Peyer's patch (tissue), 4 donors: ENCODE measurements around the gene SNX3. TPM values are rescaled to one million over a fixed set of nuclear protein-coding genes. Genes with fewer than 3 reads are reported as not detected.

Source experiments
- DNase-seq, 3 donors: peaks; one replicate each; pipeline ENCODE4 v3.0.0-alpha.2; 2017 to 2019
- H3K27ac ChIP-seq, 4 donors: fragments of 200-600 bp; sonication (generic); one replicate each; pipeline ENCODE4 v1.5.1; 2016 to 2019
- H3K27me3 ChIP-seq, 2 donors: fragments of 200-600 bp; sonication (generic); one replicate each; pipeline ENCODE4 v1.5.1; 2019
- H3K36me3 ChIP-seq, 3 donors: fragments of 200-600 bp; sonication (generic); one replicate each; pipeline ENCODE4 v1.5.1; 2016 to 2019
- H3K4me1 ChIP-seq, 4 donors: fragments of 200-600 bp; sonication (generic); one replicate each; pipeline ENCODE4 v1.5.1; 2016 to 2019
- H3K4me3 ChIP-seq, 4 donors: fragments of 200-600 bp; sonication (generic); 1 replicate in 3 of 4; 2 replicates in 1 of 4; pipeline ENCODE4 v1.5.1; 2016 to 2019; ENCODE audit warnings: mild to moderate bottlenecking in 1 of 4
- H3K9me3 ChIP-seq, 4 donors: fragments of 200-600 bp; sonication (generic); one replicate each; pipeline ENCODE4 v1.5.1; 2016 to 2019; ENCODE audit warnings: mild to moderate bottlenecking in 1 of 4
- CTCF ChIP-seq, 6 experiments: fragments of 450-650 bp in 4 of 6; fragments of 200-600 bp in 2 of 6; sonication (generic) in 1 of 6; IDR thresholded peaks; one replicate each; pipeline ENCODE4 v1.5.1; 2017 to 2019; ENCODE audit warnings: antibody characterized with exemption in 6 of 6, mild to moderate bottlenecking in 3 of 6, moderate library complexity in 1 of 6
- POLR2A ChIP-seq, 2 donors: fragments of 450-650 bp; IDR thresholded peaks; one replicate each; pipeline ENCODE4 v1.5.1; 2017; ENCODE audit warnings: antibody characterized with exemption in 2 of 2, mild to moderate bottlenecking in 2 of 2, moderate library complexity in 2 of 2
- total RNA-seq, 4 donors: library from RNA; depleted of rRNA; stranded (reverse); fragments of >200 nt; gene quantifications; one replicate each; pipeline ENCODE4 v1.1.0, GENCODE V29; 2016

SNX3 gene
- total RNA-seq, 4 donors from 2014 or later, result 71.0 to 110 (median 96.8) TPM

- no peak overlapping the region for H3K27ac ChIP-seq
- no peaks in the 10 kb centered on the region for H3K36me3 ChIP-seq
- H3K4me3 ChIP-seq, result no peak overlapping the region
- H3K27me3 ChIP-seq, result peaks cover 0 to 77% of the 10 kb centered on the region in 2 donors
- DNase-seq, result no peak
- no peaks in the 10 kb centered on the region for H3K9me3 ChIP-seq
- peaks cover 4 to 58% (median 25%) of the 10 kb centered on the region in 4 donors for H3K4me1 ChIP-seq
- TF ChIP-seq POLR2A (IDR thresholded peaks at IDR 0.05), result no peak
- TF ChIP-seq CTCF (IDR thresholded peaks at IDR 0.05), result no peak
These were observed 89.4 kb downstream of the SNX3 start for GRCh38 chr6:108171291-108171917.

- Histone ChIP-seq H3K9me3 (no peaks in the 10 kb centered on the region), H3K36me3 (no peaks in the 10 kb centered on the region), H3K4me3 (no peak overlapping the region), H3K4me1 (peaks cover 4 to 58% (median 22%) of the 10 kb centered on the region in 4 donors), H3K27me3 (peaks cover 0 to 77% of the 10 kb centered on the region in 2 donors), H3K27ac (no peak overlapping the region)
- no peak for TF ChIP-seq POLR2A (IDR thresholded peaks at IDR 0.05)
- no peak for TF ChIP-seq CTCF (IDR thresholded peaks at IDR 0.05)
- DNase-seq, result no peak
These were observed 90.2 kb downstream of the SNX3 start for GRCh38 chr6:108170332-108171290.

GRCh38 chr6:108169464-108170331, 91.1 kb downstream of the SNX3 start:
- no peak for DNase-seq
- H3K36me3 ChIP-seq, result no peaks in the 10 kb centered on the region
- no peak for TF ChIP-seq CTCF (IDR thresholded peaks at IDR 0.05)
- TF ChIP-seq POLR2A (IDR thresholded peaks at IDR 0.05), result no peak
- peaks cover 0 to 7% (median 0%) of the 10 kb centered on the region in 4 donors for H3K9me3 ChIP-seq
- peaks cover 6 to 77% of the 10 kb centered on the region in 2 donors for H3K27me3 ChIP-seq
- no peak overlapping the region for H3K27ac ChIP-seq
- H3K4me3 ChIP-seq, result peak overlapping the region in 2 of 4 donors; percentile 6 to 35
- H3K4me1 ChIP-seq, result peaks cover 4 to 59% (median 22%) of the 10 kb centered on the region in 4 donors

- DNase-seq, result peak in 1 of 3 donors; percentile 58
- no peak for TF ChIP-seq POLR2A (IDR thresholded peaks at IDR 0.05)
- TF ChIP-seq CTCF (IDR thresholded peaks at IDR 0.05), result peak in 2 of 6 experiments; percentile 13 to 16
- H3K36me3 ChIP-seq, result no peaks in the 10 kb centered on the region
- H3K4me3 ChIP-seq, result peak overlapping the region in 3 of 4 donors; percentile 31 to 39 (median 35)
- H3K9me3 ChIP-seq, result peaks cover 0 to 8% (median 0%) of the 10 kb centered on the region in 4 donors
- H3K4me1 ChIP-seq, result peaks cover 4 to 56% (median 22%) of the 10 kb centered on the region in 4 donors
- H3K27ac ChIP-seq, result no peak overlapping the region
- H3K27me3 ChIP-seq, result peaks cover 8 to 78% of the 10 kb centered on the region in 2 donors
These were observed 92.1 kb downstream of the SNX3 start for GRCh38 chr6:108168501-108169463.
